DMS153 (cell line): Measurements from ENCODE around the gene STEAP2.
"Not testable (repeated sequence)": the region's sequence is repeated elsewhere in the genome, so short reads cannot be mapped to it uniquely, and the experiment has no call there.

Source experiments
- DNase-seq: peaks from one replicate; lab custom pipeline; 2025; lab: John Stamatoyannopoulos, UW

Gene STEAP2

GRCh38 chr7:90238022-90238421, 26.5 kb downstream of the STEAP2 start:
- no peak for DNase-seq

- DNase-seq, result no peak
These were observed 27.0 kb downstream of the STEAP2 start for GRCh38 chr7:90238583-90238982.

GRCh38 chr7:90239050-90239449, 27.5 kb downstream of the STEAP2 start:
- no peak for DNase-seq

GRCh38 chr7:90239625-90240228, 28.2 kb downstream of the STEAP2 start:
- no peak for DNase-seq

- DNase-seq, result no peak
These were observed 31.0 kb downstream of the STEAP2 start for GRCh38 chr7:90242369-90243168.

- no peak for DNase-seq
These were observed 32.0 kb downstream of the STEAP2 start for GRCh38 chr7:90243556-90243955.

GRCh38 chr7:90244565-90244908, 33.0 kb downstream of the STEAP2 start:
- DNase-seq, result no peak

- peak; percentile 58 for DNase-seq
These were observed 33.6 kb downstream of the STEAP2 start, which contains the start of gene CFAP69 for GRCh38 chr7:90244909-90245851. Gene CFAP69 (plus strand): TSS chr7:90245174. CDS start chr7:90245425, 251 bp downstream.

GRCh38 chr7:90246171-90246570, 34.6 kb downstream of the STEAP2 start:
- DNase-seq, result no peak

GRCh38 chr7:90248706-90249105, 37.2 kb downstream of the STEAP2 start:
- no peak for DNase-seq

- DNase-seq, result no peak
These were observed 39.2 kb downstream of the STEAP2 start for GRCh38 chr7:90250601-90251303.

- no peak for DNase-seq
These were observed 39.7 kb downstream of the STEAP2 start for GRCh38 chr7:90251304-90251635.

- not testable (repeated sequence) for DNase-seq
These were observed 44.5 kb downstream of the STEAP2 start for GRCh38 chr7:90256011-90256410.

- no peak for DNase-seq
These were observed 45.2 kb downstream of the STEAP2 start for GRCh38 chr7:90256778-90257177.

- no peak for DNase-seq
These were observed 49.9 kb downstream of the STEAP2 start for GRCh38 chr7:90261441-90261840.

GRCh38 chr7:90262438-90262837, 50.9 kb downstream of the STEAP2 start:
- no peak for DNase-seq

- DNase-seq, result no peak
These were observed 55.3 kb downstream of the STEAP2 start for GRCh38 chr7:90266808-90267207.

GRCh38 chr7:90267263-90267858, 55.8 kb downstream of the STEAP2 start:
- no peak for DNase-seq

- DNase-seq, result no peak
These were observed 57.6 kb downstream of the STEAP2 start for GRCh38 chr7:90269163-90269562.

GRCh38 chr7:90270431-90271178, 59.1 kb downstream of the STEAP2 start:
- DNase-seq, result no peak

- DNase-seq, result no peak
These were observed 60.2 kb downstream of the STEAP2 start for GRCh38 chr7:90271753-90272152.
